Ovary (tissue), 3 donors: ENCODE data around the gene CDC16.

Source experiments
- EP300 ChIP-seq: sonication (generic); formaldehyde crosslinking; IDR thresholded peaks from one replicate; pipeline ENCODE4 v1.6.1; 2017; ENCODE audit warnings: antibody characterized with exemption
- POLR2A ChIP-seq: fragments of 450-650 bp; IDR thresholded peaks from one replicate; pipeline ENCODE4 v1.6.1; 2017; ENCODE audit warnings: antibody characterized with exemption, mild to moderate bottlenecking, moderate library complexity
- TF ChIP-seq, protein P1 (sequence below), 3 donors: fragments of 450-650 bp in 2 of 3; fragments of 200-600 bp in 1 of 3; IDR thresholded peaks; one replicate each; pipeline versions ENCODE4 v1.5.1 to v1.8.0; 2016 to 2022; ENCODE audit warnings: antibody characterized with exemption in 3 of 3, mild to moderate bottlenecking in 1 of 3
- donor health status: DM: no; HTN: no; CAD: no.

DNA sequence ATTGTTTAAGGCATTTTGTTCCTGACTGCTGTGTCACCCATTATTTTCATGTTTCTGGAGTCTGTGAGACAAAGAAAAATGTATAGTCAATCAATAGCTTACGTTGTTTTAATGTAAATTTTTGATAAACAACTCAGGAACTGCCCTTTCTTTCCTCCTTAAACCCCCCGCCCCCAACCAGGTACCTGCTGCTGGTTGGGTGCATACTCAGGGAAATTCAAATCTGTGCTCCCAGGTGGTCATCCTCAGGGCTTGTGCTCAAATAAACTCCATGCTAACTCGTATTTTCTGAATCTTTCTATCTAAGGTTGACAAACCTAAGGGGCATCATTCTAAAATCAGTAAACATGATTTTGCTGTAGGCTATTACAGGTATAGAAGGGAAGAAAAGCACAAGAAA is 4.1 kb upstream of the CDC16 start:
- TF ChIP-seq, protein P1, sequence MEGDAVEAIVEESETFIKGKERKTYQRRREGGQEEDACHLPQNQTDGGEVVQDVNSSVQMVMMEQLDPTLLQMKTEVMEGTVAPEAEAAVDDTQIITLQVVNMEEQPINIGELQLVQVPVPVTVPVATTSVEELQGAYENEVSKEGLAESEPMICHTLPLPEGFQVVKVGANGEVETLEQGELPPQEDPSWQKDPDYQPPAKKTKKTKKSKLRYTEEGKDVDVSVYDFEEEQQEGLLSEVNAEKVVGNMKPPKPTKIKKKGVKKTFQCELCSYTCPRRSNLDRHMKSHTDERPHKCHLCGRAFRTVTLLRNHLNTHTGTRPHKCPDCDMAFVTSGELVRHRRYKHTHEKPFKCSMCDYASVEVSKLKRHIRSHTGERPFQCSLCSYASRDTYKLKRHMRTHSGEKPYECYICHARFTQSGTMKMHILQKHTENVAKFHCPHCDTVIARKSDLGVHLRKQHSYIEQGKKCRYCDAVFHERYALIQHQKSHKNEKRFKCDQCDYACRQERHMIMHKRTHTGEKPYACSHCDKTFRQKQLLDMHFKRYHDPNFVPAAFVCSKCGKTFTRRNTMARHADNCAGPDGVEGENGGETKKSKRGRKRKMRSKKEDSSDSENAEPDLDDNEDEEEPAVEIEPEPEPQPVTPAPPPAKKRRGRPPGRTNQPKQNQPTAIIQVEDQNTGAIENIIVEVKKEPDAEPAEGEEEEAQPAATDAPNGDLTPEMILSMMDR (IDR thresholded peaks at IDR 0.05) = no peak
- TF ChIP-seq POLR2A (no peak), EP300 (no peak)
